Measurements from ENCODE around the gene IL27RA. TPM values are rescaled to one million over a fixed set of nuclear protein-coding genes. Genes with fewer than 3 reads are reported as not detected.
"Not testable (repeated sequence)": the region's sequence is repeated elsewhere in the genome, so short reads cannot be mapped to it uniquely, and the experiment has no call there.

The IL27RA gene
- total RNA-seq, 8 experiments from 2014 or later: 1.0 to 4.5 (median 2.0) TPM

DNA sequence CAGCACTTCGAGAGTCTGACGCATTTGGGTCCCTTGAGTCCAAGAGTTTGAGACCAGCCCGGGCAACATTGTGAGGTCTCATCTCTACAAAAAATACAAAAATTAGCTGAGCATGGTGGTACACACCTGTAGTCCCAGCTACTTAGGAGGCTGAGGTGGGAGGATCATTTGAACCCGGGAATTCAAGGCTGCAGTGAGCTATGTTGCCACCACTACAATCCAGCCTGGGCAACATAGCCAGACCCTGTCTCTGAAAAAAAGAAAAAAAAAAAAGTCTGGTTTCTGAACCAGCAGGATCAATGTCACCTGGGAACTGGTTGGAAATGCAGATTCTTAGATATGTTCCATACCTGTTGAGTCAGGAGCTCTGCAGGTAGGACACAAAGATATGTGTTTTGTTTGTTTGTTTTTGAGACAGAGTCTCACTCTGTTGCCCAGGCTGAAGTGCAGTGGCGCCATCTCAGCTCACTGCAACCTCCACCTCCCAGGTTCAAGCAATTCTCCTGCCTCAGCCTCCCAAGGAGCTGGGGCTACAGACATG is 4.8 kb upstream of the IL27RA start:
- H3K27ac ChIP-seq; ATAC-seq (replicated peaks in 6 of 8); in situ Hi-C loops (cut with MboI; ENCODE audit: low pct_unique_long_range_greater_than_20kb in 2 of 9, low sequenced_read_pairs in 9 of 9, unreplicated experiment in 9 of 9); H3K4me3 ChIP-seq; H3K4me1 ChIP-seq (replicated peaks in 1 of 2): not testable (repeated sequence)
- WGBS, 10 experiments: 43 to 100% (median 80%) methylated on average over 1 to 4 of the region's 5 CpGs; no CpG with 5 or more reads in 3 of the 10 experiments

GRCh38 chr19:14027856-14028450 is 3.6 kb upstream of the IL27RA start, which contains the start of gene RLN3:
TSS of gene RLN3 (plus strand) at chr19:14028148. CDS start at chr19:14028205, 57 bp downstream.
- 65 to 100% (median 74%) methylated on average over 1 to 9 of the region's 24 CpGs; no CpG with 5 or more reads in 4 of the 10 experiments for WGBS, 10 experiments
- in situ Hi-C loops (cut with MboI; ENCODE audit: low pct_unique_long_range_greater_than_20kb in 2 of 9, low sequenced_read_pairs in 9 of 9, unreplicated experiment in 9 of 9): no loop called here
- Histone ChIP-seq H3K4me3 (no peak within 1 kb of the TSS), H3K27ac (no peak within 1 kb of the TSS), H3K4me1 (replicated peaks in 1 of 2) (no peaks in the 10 kb centered on the region)
- ATAC-seq (replicated peaks in 6 of 8): no peak

- 0 to 91% (median 66%) methylated on average over 1 to 3 of the region's 4 CpGs; no CpG with 5 or more reads in 2 of the 10 experiments for WGBS, 10 experiments
- Histone ChIP-seq H3K4me3 (no peak overlapping the region), H3K27ac (no peak overlapping the region), H3K4me1 (replicated peaks in 1 of 2) (no peaks in the 10 kb centered on the region)
- no peak for ATAC-seq (replicated peaks in 6 of 8)
- in situ Hi-C loops (cut with MboI; ENCODE audit: low pct_unique_long_range_greater_than_20kb in 2 of 9, low sequenced_read_pairs in 9 of 9, unreplicated experiment in 9 of 9): no loop called here
These were observed 2.7 kb upstream of the IL27RA start for GRCh38 chr19:14028901-14029300.

GRCh38 chr19:14030997-14031718 is 404 bp upstream of the IL27RA start:
- no peak for ATAC-seq (replicated peaks in 6 of 8)

GRCh38 chr19:14033946-14034345 is 2.4 kb downstream of the IL27RA start:
- WGBS, 10 experiments: 71 to 100% (median 89%) methylated on average over 1 to 2 of the region's 2 CpGs; no CpG with 5 or more reads in 2 of the 10 experiments
- H3K4me1 ChIP-seq (replicated peaks in 1 of 2): no peaks in the 10 kb centered on the region
- in situ Hi-C loops (cut with MboI; ENCODE audit: low pct_unique_long_range_greater_than_20kb in 2 of 9, low sequenced_read_pairs in 9 of 9, unreplicated experiment in 9 of 9): no loop called here
- no peak overlapping the region for H3K27ac ChIP-seq
- no peak overlapping the region for H3K4me3 ChIP-seq
- no peak for ATAC-seq (replicated peaks in 6 of 8)

More at GRCh38 chr19:14030997-14031718, 404 bp upstream of the IL27RA start:
- WGBS, 10 experiments: 20 to 100% (median 53%) methylated on average over 1 to 2 of the region's 20 CpGs; no CpG with 5 or more reads in 7 of the 10 experiments
- in situ Hi-C loops (cut with MboI; ENCODE audit: low pct_unique_long_range_greater_than_20kb in 2 of 9, low sequenced_read_pairs in 9 of 9, unreplicated experiment in 9 of 9): no loop called here
- Histone ChIP-seq H3K4me1 (replicated peaks in 1 of 2) (no peaks in the 10 kb centered on the region), H3K27ac (no peak overlapping the region), H3K4me3 (peak overlapping the region; percentile 44 to 57 (median 47))

DNA sequence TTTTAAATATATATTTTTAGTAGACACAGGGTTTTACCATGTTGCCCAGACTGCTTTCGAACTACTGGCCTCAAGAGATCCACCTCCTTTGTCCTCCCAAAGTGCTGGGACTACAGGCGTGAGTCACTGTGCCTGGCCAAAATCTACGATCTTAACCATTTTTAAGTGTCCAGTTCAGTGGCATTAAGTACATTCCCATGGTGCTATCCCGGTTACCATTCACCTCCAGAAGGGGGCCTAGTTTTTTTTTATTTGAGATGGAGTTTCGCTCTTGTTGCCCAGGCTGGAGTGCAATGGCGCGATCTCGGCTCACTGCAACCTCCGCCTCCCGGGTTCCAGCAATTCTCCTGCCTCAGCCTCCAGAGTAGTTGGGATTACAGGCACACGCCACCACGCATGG is 3.6 kb downstream of the IL27RA start:
- H3K4me3 ChIP-seq; H3K27ac ChIP-seq; ATAC-seq (replicated peaks in 6 of 8); in situ Hi-C loops (cut with MboI; ENCODE audit: low pct_unique_long_range_greater_than_20kb in 2 of 9, low sequenced_read_pairs in 9 of 9, unreplicated experiment in 9 of 9); H3K4me1 ChIP-seq (replicated peaks in 1 of 2): not testable (repeated sequence)
- 62 to 90% (median 84%) methylated on average over 2 to 11 of the region's 12 CpGs; no CpG with 5 or more reads in 5 of the 10 experiments for WGBS, 10 experiments

- in situ Hi-C loops (cut with MboI; ENCODE audit: low pct_unique_long_range_greater_than_20kb in 2 of 9, low sequenced_read_pairs in 9 of 9, unreplicated experiment in 9 of 9): no loop called here
- Histone ChIP-seq H3K4me1 (replicated peaks in 1 of 2) (no peaks in the 10 kb centered on the region), H3K27ac (no peak overlapping the region), H3K4me3 (no peak overlapping the region)
- no peak for ATAC-seq (replicated peaks in 6 of 8)
- WGBS, 10 experiments: 20 to 100% (median 83%) methylated on average over 1 to 7 of the region's 7 CpGs
These were observed 4.1 kb downstream of the IL27RA start for GRCh38 chr19:14035706-14036105.

- H3K27ac ChIP-seq: no peak overlapping the region
- ATAC-seq (replicated peaks in 6 of 8): no peak
- H3K4me1 ChIP-seq (replicated peaks in 1 of 2): no peaks in the 10 kb centered on the region
- in situ Hi-C loops (cut with MboI; ENCODE audit: low pct_unique_long_range_greater_than_20kb in 2 of 9, low sequenced_read_pairs in 9 of 9, unreplicated experiment in 9 of 9): no loop called here
- WGBS, 10 experiments: 60 to 100% (median 80%) methylated on average over 1 of the region's 7 CpGs; no CpG with 5 or more reads in 6 of the 10 experiments
- no peak overlapping the region for H3K4me3 ChIP-seq
These were observed 7.6 kb downstream of the IL27RA start for GRCh38 chr19:14039181-14039580.

GRCh38 chr19:14042659-14043608 is 11.4 kb downstream of the IL27RA start:
- 0 to 100% (median 21%) methylated on average over 1 to 11 of the region's 19 CpGs; no CpG with 5 or more reads in 2 of the 10 experiments for WGBS, 10 experiments
- peak in 7 of 8 experiments; percentile 37 to 99 (median 78) for ATAC-seq (replicated peaks in 6 of 8)
- H3K4me1 ChIP-seq (replicated peaks in 1 of 2); H3K4me3 ChIP-seq; H3K27ac ChIP-seq; in situ Hi-C loops (cut with MboI; ENCODE audit: low pct_unique_long_range_greater_than_20kb in 2 of 9, low sequenced_read_pairs in 9 of 9, unreplicated experiment in 9 of 9): not testable (repeated sequence)

GRCh38 chr19:14047866-14048265 is 16.3 kb downstream of the IL27RA start:
- in situ Hi-C loops (cut with MboI; ENCODE audit: low pct_unique_long_range_greater_than_20kb in 2 of 9, low sequenced_read_pairs in 9 of 9, unreplicated experiment in 9 of 9); H3K27ac ChIP-seq; ATAC-seq (replicated peaks in 6 of 8); H3K4me3 ChIP-seq; H3K4me1 ChIP-seq (replicated peaks in 1 of 2): not testable (repeated sequence)
- 68 to 100% (median 90%) methylated on average over 1 to 5 of the region's 10 CpGs; no CpG with 5 or more reads in 1 of the 10 experiments for WGBS, 10 experiments

GRCh38 chr19:14048443-14049153 is 17.0 kb downstream of the IL27RA start:
- 60 to 100% (median 78%) methylated on average over 1 to 3 of the region's 8 CpGs; no CpG with 5 or more reads in 4 of the 10 experiments for WGBS, 10 experiments
- H3K4me3 ChIP-seq: no peak overlapping the region
- no peak overlapping the region for H3K27ac ChIP-seq
- in situ Hi-C loops (cut with MboI; ENCODE audit: low pct_unique_long_range_greater_than_20kb in 2 of 9, low sequenced_read_pairs in 9 of 9, unreplicated experiment in 9 of 9): no loop called here
- no peaks in the 10 kb centered on the region for H3K4me1 ChIP-seq (replicated peaks in 1 of 2)
- ATAC-seq (replicated peaks in 6 of 8): peak in 3 of 8 experiments; percentile 77 to 79 (median 78)

DNA sequence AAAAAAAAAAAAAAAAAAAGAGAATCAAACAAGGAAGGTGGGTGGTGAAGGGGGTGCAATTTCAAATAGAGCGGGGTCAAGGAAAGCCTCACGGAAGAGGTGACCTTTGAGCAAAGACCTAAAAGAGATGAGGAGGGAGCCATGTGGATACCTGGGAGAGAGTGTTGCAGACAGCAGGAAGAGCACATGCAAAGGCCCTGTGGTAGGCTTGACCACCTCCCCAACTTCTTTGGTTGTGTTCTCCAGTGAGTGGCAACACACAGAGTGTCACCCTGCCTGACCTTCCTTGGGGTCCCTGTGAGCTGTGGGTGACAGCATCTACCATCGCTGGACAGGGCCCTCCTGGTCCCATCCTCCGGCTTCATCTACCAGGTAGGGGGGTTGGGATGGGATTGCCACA is 18.9 kb downstream of the IL27RA start:
- Histone ChIP-seq H3K4me1 (replicated peaks in 1 of 2) (no peaks in the 10 kb centered on the region), H3K27ac (no peak overlapping the region), H3K4me3 (no peak overlapping the region)
- no peak for ATAC-seq (replicated peaks in 6 of 8)
- in situ Hi-C loops (cut with MboI; ENCODE audit: low pct_unique_long_range_greater_than_20kb in 2 of 9, low sequenced_read_pairs in 9 of 9, unreplicated experiment in 9 of 9): loop anchor here in 6 of 9 experiments (25.0 kb wide), 2 partner anchors 163 to 463 kb away; partner anchors contain the start of gene NANOS3 (in 6 of the 6)
- WGBS, 10 experiments: 80 to 100% (median 90%) methylated on average over 1 to 3 of the region's 4 CpGs; no CpG with 5 or more reads in 1 of the 10 experiments
